ENCODE data around the gene TSPAN33.
"Not testable (repeated sequence)": the region's sequence is repeated elsewhere in the genome, so short reads cannot be mapped to it uniquely, and the experiment has no call there.

Gene TSPAN33

DNA sequence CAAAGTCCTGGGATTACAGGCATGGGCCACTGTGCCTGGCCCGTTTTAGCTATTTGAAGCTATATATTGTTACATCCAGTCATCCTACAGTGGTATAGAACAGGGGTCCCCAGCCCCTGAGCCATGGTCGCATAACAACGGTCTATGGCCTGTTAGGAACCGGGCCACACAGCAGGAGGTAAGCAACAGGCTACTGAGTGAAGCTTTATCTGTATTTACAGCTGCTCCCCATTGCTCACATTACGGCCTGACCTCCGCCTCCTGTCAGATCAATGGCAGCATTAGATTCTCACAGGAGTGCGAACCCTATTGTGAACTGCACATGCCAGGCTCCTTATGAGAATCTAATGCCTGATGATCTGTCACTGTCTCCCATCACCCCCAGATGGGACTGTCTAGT is 26.3 kb upstream of the TSPAN33 start:
- Histone ChIP-seq H3K27ac (ENCODE audit: low read length) (no peak overlapping the region), H3K4me1 (ENCODE audit: control insufficient read depth, insufficient read depth, low read length) (peaks cover 3% of the 10 kb centered on the region), H3K36me3 (ENCODE audit: control insufficient read depth in 2 of 2, insufficient read depth in 2 of 2, low read length in 2 of 2) (no peaks in the 10 kb centered on the region), H3K4me3 (ENCODE audit: low read length in 2 of 2) (no peak overlapping the region), H3K9me3 (ENCODE audit: control insufficient read depth in 2 of 2, low read length in 2 of 2) (peaks cover 0 to 11% of the 10 kb centered on the region in 2 donors), H3K27me3 (ENCODE audit: control insufficient read depth in 1 of 2, insufficient read depth in 2 of 2, low read length in 2 of 2) (no peaks in the 10 kb centered on the region), H3K9ac (ENCODE audit: low read length in 2 of 2) (no peak overlapping the region)

DNA sequence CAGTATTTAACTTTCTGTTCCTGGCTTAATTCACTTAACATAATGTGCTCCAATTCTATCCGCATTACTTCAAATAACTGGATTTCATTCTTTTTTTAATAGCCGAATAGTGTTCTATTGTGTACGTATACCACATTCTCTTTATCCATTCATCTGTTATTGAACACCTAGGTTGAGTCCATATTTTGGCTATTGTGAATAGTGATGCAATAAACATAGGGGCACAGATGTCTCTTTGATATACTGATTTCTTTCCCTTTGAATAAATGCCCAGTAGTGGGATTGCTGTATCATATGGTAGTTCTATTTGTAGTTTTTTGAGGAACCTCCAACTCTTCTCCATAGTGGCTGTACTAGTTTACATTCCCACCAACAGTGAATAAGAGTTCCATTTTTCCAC is 25.5 kb upstream of the TSPAN33 start:
- H3K36me3 ChIP-seq (ENCODE audit: control insufficient read depth in 2 of 2, insufficient read depth in 2 of 2, low read length in 2 of 2): no peaks in the 10 kb centered on the region
- peaks cover 3% of the 10 kb centered on the region for H3K4me1 ChIP-seq (ENCODE audit: control insufficient read depth, insufficient read depth, low read length)

DNA sequence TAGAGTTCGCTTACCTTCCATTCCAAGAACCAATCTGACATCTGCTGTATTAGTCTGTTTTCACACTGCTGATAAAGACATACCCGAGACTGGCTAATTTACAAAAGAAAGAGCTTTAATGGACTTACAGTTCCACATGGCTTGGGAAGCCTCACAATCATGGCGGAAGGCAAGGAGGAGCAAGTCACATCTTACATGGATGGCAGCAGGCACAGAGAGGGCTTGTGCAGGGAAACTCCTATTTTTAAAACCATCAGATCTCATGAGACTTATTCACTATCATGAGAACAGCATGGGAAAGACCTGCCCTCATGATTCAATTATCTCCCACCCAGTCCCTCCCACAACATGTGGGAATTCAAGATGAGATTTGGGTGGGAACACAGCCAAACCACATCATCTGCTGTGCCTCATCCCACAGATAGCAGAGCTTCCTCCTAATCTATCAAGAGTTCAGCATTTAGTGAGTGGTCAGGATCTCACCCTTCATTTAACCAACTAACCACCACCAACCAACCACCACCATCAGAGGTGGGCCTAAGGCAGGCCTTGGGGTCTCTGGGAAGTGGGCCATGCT is 22.9 kb upstream of the TSPAN33 start:
- not testable (repeated sequence) for H3K27ac ChIP-seq (ENCODE audit: low read length); H3K9ac ChIP-seq (ENCODE audit: low read length in 2 of 2); H3K36me3 ChIP-seq (ENCODE audit: control insufficient read depth in 2 of 2, insufficient read depth in 2 of 2, low read length in 2 of 2); H3K4me1 ChIP-seq (ENCODE audit: control insufficient read depth, insufficient read depth, low read length); H3K9me3 ChIP-seq (ENCODE audit: control insufficient read depth in 2 of 2, low read length in 2 of 2); H3K4me3 ChIP-seq (ENCODE audit: low read length in 2 of 2); H3K27me3 ChIP-seq (ENCODE audit: control insufficient read depth in 1 of 2, insufficient read depth in 2 of 2, low read length in 2 of 2)

More for the DNA sequence above, 25.5 kb upstream of the TSPAN33 start:
- no peak overlapping the region for H3K4me3 ChIP-seq (ENCODE audit: low read length in 2 of 2)
- H3K9ac ChIP-seq (ENCODE audit: low read length in 2 of 2): no peak overlapping the region
- no peak overlapping the region for H3K27ac ChIP-seq (ENCODE audit: low read length)
- H3K9me3 ChIP-seq (ENCODE audit: control insufficient read depth in 2 of 2, low read length in 2 of 2): peaks cover 0 to 11% of the 10 kb centered on the region in 2 donors
- H3K27me3 ChIP-seq (ENCODE audit: control insufficient read depth in 1 of 2, insufficient read depth in 2 of 2, low read length in 2 of 2): no peaks in the 10 kb centered on the region

DNA sequence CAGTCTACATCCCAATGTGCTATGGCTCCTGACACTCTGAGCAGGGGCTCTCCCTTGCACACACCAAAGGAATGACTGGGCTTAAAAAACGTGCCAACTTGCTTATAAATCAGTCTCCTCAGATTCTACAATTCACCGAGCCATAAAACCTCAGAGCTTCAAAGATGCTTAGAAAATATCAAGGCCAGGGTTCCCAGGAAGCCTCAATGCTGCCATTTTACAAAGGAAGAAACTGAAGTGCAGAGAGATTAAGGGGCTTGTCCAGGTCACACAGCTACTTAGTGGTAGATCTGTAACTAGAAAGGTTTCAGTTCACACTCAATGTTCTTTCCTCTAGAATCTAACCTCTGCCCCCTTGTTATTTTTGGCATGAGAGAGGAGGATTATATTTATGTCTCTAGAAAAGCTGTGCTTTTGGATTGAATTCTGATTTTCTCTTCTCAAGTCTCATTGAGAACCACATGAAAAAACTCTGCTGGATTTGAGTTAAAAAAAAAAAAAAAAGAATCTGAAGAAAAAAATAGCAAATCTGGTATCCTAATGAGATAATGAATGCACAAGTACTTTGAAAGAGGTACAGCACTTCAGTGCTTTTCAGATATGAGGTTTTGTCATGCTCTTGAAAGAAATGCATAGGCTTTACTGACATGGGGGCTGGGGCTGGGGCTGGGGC is 22.3 kb upstream of the TSPAN33 start:
- no peak overlapping the region for H3K9ac ChIP-seq (ENCODE audit: low read length in 2 of 2)
- H3K4me1 ChIP-seq (ENCODE audit: control insufficient read depth, insufficient read depth, low read length): peaks cover 3% of the 10 kb centered on the region
- no peak overlapping the region for H3K4me3 ChIP-seq (ENCODE audit: low read length in 2 of 2)
- no peaks in the 10 kb centered on the region for H3K27me3 ChIP-seq (ENCODE audit: control insufficient read depth in 1 of 2, insufficient read depth in 2 of 2, low read length in 2 of 2)
- no peaks in the 10 kb centered on the region for H3K36me3 ChIP-seq (ENCODE audit: control insufficient read depth in 2 of 2, insufficient read depth in 2 of 2, low read length in 2 of 2)
- peaks cover 0 to 3% of the 10 kb centered on the region in 2 donors for H3K9me3 ChIP-seq (ENCODE audit: control insufficient read depth in 2 of 2, low read length in 2 of 2)
- H3K27ac ChIP-seq (ENCODE audit: low read length): no peak overlapping the region

DNA sequence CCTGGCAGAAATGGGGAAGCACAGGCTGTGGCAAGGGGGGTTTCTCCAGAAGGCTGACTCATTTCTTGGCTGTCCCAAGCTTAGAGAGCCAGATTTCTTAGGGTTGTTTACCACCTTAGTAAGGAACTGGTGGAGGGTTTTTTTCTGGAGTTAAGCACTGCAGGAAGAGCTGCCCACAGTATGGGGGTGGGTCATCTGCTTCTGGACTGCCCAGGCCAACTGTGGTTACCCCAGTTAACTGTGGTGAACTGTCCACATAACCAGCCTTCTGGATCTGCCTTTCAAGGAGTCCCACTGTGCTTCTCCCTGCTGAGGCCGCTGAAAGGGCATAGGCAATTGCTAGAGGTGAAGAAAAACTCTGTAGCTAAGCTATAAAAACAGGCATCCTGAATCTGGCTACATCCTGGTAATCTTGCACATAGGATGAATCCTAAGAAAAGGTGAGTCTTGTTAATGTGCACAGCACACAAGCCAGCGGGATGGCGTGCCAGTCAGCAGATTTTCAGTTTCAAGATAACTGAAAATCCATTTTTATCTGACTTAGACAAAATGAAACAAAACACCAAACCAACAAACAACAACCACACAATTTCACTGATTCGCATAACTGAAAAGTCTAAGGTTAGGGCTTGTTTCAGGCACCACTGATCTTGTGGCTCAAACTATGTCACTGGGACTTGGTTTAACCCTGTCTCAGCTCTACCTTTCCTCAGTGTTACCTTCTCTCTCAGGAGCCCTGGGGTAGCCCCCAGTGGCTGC is 21.6 kb upstream of the TSPAN33 start:
- peaks cover 0 to 3% of the 10 kb centered on the region in 2 donors for H3K9me3 ChIP-seq (ENCODE audit: control insufficient read depth in 2 of 2, low read length in 2 of 2)
- H3K36me3 ChIP-seq (ENCODE audit: control insufficient read depth in 2 of 2, insufficient read depth in 2 of 2, low read length in 2 of 2): no peaks in the 10 kb centered on the region
- H3K4me1 ChIP-seq (ENCODE audit: control insufficient read depth, insufficient read depth, low read length): peaks cover 3% of the 10 kb centered on the region
- no peak overlapping the region for H3K27ac ChIP-seq (ENCODE audit: low read length)
- no peak overlapping the region for H3K4me3 ChIP-seq (ENCODE audit: low read length in 2 of 2)
- H3K27me3 ChIP-seq (ENCODE audit: control insufficient read depth in 1 of 2, insufficient read depth in 2 of 2, low read length in 2 of 2): no peaks in the 10 kb centered on the region
- H3K9ac ChIP-seq (ENCODE audit: low read length in 2 of 2): no peak overlapping the region

DNA sequence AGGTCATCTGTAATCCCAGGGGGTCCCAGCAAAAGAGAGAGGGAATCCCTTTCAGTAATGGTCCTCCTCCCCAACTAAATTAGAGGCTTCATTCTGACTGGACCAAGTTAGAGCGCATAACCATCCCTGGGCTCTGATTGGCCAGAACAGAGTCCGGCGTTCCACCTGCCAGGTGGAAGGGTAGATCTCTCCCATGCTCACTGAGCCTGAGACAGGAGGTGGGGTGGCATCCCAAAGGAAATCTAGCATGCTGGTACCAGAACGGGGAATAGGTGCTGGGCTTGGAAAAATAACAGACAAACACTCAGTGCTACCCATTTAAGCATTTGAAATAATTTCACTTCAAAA is 21.0 kb upstream of the TSPAN33 start:
- no peaks in the 10 kb centered on the region for H3K36me3 ChIP-seq (ENCODE audit: control insufficient read depth in 2 of 2, insufficient read depth in 2 of 2, low read length in 2 of 2)
- no peak overlapping the region for H3K27ac ChIP-seq (ENCODE audit: low read length)
- no peaks in the 10 kb centered on the region for H3K27me3 ChIP-seq (ENCODE audit: control insufficient read depth in 1 of 2, insufficient read depth in 2 of 2, low read length in 2 of 2)
- no peak overlapping the region for H3K9ac ChIP-seq (ENCODE audit: low read length in 2 of 2)
- peaks cover 0 to 3% of the 10 kb centered on the region in 2 donors for H3K9me3 ChIP-seq (ENCODE audit: control insufficient read depth in 2 of 2, low read length in 2 of 2)
- peaks cover 3% of the 10 kb centered on the region for H3K4me1 ChIP-seq (ENCODE audit: control insufficient read depth, insufficient read depth, low read length)
- no peak overlapping the region for H3K4me3 ChIP-seq (ENCODE audit: low read length in 2 of 2)

DNA sequence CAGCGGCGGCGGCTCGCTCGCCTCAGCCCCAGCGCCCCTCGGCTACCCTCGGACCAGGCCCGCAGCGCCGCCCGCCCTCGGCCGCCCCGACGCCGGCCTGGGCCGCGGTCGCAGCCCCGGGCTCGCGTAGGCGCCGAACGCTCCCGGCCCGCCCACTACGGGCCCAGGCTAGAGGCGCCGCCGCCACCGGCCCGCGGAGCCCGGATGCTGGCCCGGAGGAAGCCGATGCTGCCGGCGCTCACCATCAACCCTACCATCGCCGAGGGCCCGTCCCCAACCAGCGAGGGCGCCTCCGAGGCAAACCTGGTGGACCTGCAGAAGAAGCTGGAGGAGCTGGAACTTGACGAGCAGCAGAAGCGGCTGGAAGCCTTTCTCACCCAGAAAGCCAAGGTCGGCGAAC is 18.2 kb upstream of the TSPAN33 start:
- Histone ChIP-seq H3K4me1 (ENCODE audit: control insufficient read depth, insufficient read depth, low read length) (peaks cover 3% of the 10 kb centered on the region), H3K27me3 (ENCODE audit: control insufficient read depth in 1 of 2, insufficient read depth in 2 of 2, low read length in 2 of 2) (no peaks in the 10 kb centered on the region), H3K36me3 (ENCODE audit: control insufficient read depth in 2 of 2, insufficient read depth in 2 of 2, low read length in 2 of 2) (no peaks in the 10 kb centered on the region), H3K9me3 (ENCODE audit: control insufficient read depth in 2 of 2, low read length in 2 of 2) (no peaks in the 10 kb centered on the region), H3K9ac (ENCODE audit: low read length in 2 of 2) (no peak overlapping the region), H3K27ac (ENCODE audit: low read length) (no peak overlapping the region), H3K4me3 (ENCODE audit: low read length in 2 of 2) (no peak overlapping the region)

DNA sequence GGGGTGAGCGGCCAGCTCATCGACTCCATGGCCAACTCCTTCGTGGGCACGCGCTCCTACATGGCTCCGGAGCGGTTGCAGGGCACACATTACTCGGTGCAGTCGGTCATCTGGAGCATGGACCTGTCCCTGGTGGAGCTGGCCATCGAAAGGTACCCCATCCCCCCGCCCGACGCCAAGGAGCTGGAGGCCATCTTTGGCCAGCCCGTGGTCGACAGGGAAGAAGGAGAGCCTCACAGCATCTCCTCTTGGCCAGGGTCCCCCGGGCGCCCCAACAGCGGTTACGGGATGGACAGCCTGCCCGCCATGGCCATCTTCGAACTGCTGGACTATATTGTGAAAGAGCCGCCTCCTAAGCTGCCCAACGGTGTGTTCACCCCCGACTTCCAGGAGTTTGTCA is 17.4 kb upstream of the TSPAN33 start:
- H3K9ac ChIP-seq (ENCODE audit: low read length in 2 of 2): no peak overlapping the region
- no peaks in the 10 kb centered on the region for H3K9me3 ChIP-seq (ENCODE audit: control insufficient read depth in 2 of 2, low read length in 2 of 2)
- no peaks in the 10 kb centered on the region for H3K27me3 ChIP-seq (ENCODE audit: control insufficient read depth in 1 of 2, insufficient read depth in 2 of 2, low read length in 2 of 2)
- H3K27ac ChIP-seq (ENCODE audit: low read length): no peak overlapping the region
- H3K36me3 ChIP-seq (ENCODE audit: control insufficient read depth in 2 of 2, insufficient read depth in 2 of 2, low read length in 2 of 2): no peaks in the 10 kb centered on the region
- H3K4me1 ChIP-seq (ENCODE audit: control insufficient read depth, insufficient read depth, low read length): peaks cover 3% of the 10 kb centered on the region
- no peak overlapping the region for H3K4me3 ChIP-seq (ENCODE audit: low read length in 2 of 2)

DNA sequence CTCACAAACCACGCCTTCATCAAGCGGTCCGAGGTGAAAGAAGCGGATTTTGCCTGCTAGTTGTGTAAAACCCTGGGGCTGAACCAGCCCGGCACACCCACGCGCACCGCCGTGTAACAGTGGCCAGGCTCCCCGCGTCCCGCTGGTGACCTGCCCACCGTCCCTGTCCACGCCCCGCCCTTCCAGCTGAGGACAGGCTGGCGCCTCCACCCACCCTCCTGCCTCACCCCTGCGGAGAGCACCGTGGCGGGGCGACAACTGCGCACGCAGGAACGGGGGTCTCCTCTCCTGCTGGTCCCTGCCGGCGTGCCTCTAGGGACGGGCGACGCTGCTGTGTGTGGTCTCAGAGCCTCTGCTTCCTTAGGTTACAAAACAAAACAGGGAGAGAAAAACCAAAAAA is 16.9 kb upstream of the TSPAN33 start:
- H3K4me3 ChIP-seq (ENCODE audit: low read length in 2 of 2): no peak overlapping the region
- no peaks in the 10 kb centered on the region for H3K27me3 ChIP-seq (ENCODE audit: control insufficient read depth in 1 of 2, insufficient read depth in 2 of 2, low read length in 2 of 2)
- no peak overlapping the region for H3K27ac ChIP-seq (ENCODE audit: low read length)
- H3K9ac ChIP-seq (ENCODE audit: low read length in 2 of 2): no peak overlapping the region
- H3K9me3 ChIP-seq (ENCODE audit: control insufficient read depth in 2 of 2, low read length in 2 of 2): no peaks in the 10 kb centered on the region
- H3K4me1 ChIP-seq (ENCODE audit: control insufficient read depth, insufficient read depth, low read length): peaks cover 3% of the 10 kb centered on the region
- H3K36me3 ChIP-seq (ENCODE audit: control insufficient read depth in 2 of 2, insufficient read depth in 2 of 2, low read length in 2 of 2): no peaks in the 10 kb centered on the region

DNA sequence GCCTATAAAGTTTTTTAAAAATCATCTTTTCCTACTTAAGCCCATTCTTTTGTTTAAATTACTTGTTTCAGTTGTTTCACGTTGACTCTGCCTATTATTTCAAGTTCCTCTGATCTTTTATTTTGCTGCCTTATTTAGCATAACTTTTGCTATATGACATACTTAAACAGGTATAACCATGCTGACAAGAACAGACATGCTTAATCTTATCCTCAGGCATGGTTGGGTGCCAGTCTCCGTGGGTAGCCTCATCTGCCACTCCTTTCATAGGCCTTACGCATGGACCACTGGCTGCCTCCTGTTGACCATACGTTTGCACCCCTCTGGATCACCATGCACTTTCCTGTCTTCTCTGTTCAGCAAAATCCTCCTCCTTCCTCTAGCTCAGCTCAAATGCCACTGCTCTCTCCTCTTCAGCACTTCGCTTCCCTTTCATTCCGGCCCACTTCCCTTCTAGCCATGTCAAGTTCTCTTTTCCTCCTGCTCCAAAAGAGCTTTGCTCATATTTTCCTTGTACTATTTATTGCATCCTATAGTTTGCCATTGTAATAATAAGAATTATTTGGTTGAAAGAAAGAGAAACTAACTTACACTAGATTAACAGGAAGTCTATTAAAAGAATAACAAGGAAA is 10.0 kb upstream of the TSPAN33 start:
- Histone ChIP-seq H3K9me3 (ENCODE audit: control insufficient read depth in 2 of 2, low read length in 2 of 2) (no peaks in the 10 kb centered on the region), H3K9ac (ENCODE audit: low read length in 2 of 2) (no peak overlapping the region), H3K27ac (ENCODE audit: low read length) (no peak overlapping the region), H3K36me3 (ENCODE audit: control insufficient read depth in 2 of 2, insufficient read depth in 2 of 2, low read length in 2 of 2) (no peaks in the 10 kb centered on the region), H3K27me3 (ENCODE audit: control insufficient read depth in 1 of 2, insufficient read depth in 2 of 2, low read length in 2 of 2) (no peaks in the 10 kb centered on the region), H3K4me1 (ENCODE audit: control insufficient read depth, insufficient read depth, low read length) (no peaks in the 10 kb centered on the region), H3K4me3 (ENCODE audit: low read length in 2 of 2) (no peak overlapping the region)

All from stomach smooth muscle (tissue), 2 donors.